GM18526 (cell line): Measurements from ENCODE around the gene TXNIP.

Experiments used
- POLR2A ChIP-seq: IDR thresholded peaks from 3 replicates; pipeline ENCODE4 v1.6.1; 2011; ENCODE audit not compliant: insufficient read length; ENCODE audit errors: extremely low read depth

Gene TXNIP

DNA sequence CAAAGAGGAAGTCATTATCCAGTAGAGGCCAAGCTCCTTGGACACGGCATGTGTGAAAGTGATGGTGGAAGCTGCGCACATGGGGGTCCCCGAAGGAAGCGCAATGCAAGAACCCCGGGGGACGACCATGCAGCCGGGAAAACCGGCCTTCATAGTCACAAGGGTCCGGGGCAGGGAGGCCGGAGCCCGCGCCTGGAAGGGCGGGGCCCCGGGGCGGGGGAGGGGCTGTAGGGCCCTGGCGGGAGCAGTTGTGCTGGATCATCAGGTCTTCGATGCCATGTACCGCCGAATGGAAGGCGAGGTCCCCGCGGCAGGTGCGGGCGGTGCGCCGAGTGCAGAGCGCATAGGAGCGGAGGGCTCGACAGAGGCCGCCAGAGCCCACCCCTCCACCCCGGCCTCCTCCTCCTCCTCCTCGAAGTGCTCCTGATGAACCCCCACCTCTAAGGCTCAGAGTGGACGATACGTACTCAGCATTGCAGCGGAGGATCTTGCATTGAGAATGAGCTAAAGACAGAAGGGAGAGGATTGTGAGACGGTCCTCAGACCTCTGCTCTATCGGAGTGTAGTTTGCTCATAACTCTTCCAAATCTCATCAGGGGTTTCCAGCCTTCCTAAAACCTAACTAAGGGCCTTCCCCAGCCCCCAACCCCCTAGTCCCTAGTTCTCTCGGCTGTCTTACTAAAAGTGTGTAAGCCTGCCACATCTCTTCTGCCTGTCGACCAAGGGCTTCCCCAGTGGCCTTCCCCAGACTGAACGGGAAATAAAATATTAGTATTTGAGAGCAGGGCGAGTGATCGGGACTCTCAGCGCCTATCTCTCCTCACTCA, 23.1 kb upstream of the TXNIP start:
- TF ChIP-seq POLR2A, result no peak

- TF ChIP-seq POLR2A, result no peak
Measured at GRCh38 chr1:146016891-146017290, 20.5 kb upstream of the TXNIP start.

DNA sequence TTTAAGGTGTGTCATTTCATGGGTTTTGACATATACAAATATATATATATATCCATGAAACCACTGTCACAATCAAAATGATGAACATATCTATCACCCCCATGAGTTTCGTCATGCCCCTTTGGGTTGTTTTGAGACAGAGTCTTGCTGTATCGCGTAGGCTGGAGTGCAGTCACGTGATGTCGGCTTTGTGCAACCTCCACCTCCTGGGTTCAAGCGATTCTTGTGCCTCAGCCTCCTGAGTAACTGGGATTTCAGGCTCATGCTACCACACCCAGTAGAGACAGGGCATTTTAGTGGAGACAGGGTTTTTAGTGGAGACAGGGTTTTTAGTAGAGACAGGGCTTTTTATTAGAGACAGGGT, 17.2 kb upstream of the TXNIP start:
- TF ChIP-seq POLR2A, result no peak

- no peak for TF ChIP-seq POLR2A
Measured at GRCh38 chr1:146012703-146013558, 16.6 kb upstream of the TXNIP start.

DNA sequence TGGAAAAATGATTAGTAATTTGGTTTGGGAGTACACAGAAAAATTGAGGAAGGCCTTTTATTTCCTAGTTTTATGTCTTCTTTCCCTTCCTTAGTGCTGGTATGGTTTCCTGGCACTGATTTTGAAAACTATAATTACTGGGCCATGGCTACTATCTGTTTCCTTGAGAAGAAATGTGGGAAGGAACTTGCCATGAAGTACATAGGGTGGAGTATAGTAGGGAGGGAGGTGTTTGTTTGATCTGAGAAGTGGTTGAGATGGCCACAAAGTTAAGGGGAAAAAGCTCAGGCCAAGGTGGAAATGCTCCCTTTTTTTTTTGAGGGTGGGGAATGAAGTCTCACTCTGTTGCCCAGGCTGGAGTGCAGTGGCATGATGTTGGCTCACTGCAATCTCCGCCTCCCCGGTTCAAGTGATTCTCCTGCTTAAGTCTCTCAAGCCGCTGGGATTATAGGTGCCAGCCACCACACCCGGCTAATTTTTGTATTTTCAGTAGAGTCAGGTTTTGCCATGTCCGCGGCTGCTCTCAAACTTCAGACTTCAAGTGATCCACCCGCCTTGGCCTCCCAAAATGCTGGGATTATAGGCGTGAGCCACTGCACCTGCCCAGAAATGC, 13.9 kb upstream of the TXNIP start:
- no peak for TF ChIP-seq POLR2A

GRCh38 chr1:146007489-146008133, 11.2 kb upstream of the TXNIP start:
- no peak for TF ChIP-seq POLR2A

DNA sequence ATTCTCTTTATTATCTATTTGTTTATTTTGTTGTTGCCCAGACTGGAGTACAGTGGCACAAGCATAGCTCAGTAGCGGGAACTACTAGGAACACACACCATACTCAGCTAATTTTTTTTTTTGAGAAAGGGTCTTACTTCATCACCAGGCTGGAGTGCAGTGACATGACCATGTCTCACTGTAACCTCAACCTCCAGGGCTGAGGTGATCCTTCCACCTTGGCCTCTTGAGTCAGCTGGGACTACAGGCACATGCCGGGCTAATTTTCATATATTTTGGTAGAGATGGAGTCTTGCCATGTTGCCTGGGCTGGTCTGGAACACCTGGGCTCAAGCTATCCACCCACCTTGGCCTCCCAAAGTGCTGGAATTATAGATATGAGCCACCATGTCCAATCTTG, 5.3 kb upstream of the TXNIP start:
- TF ChIP-seq POLR2A, result no peak

GRCh38 chr1:145999321-146000024, 3.1 kb upstream of the TXNIP start:
- TF ChIP-seq POLR2A, result no peak

- no peak for TF ChIP-seq POLR2A
Measured at GRCh38 chr1:145997718-145998023, 1.3 kb upstream of the TXNIP start.

DNA sequence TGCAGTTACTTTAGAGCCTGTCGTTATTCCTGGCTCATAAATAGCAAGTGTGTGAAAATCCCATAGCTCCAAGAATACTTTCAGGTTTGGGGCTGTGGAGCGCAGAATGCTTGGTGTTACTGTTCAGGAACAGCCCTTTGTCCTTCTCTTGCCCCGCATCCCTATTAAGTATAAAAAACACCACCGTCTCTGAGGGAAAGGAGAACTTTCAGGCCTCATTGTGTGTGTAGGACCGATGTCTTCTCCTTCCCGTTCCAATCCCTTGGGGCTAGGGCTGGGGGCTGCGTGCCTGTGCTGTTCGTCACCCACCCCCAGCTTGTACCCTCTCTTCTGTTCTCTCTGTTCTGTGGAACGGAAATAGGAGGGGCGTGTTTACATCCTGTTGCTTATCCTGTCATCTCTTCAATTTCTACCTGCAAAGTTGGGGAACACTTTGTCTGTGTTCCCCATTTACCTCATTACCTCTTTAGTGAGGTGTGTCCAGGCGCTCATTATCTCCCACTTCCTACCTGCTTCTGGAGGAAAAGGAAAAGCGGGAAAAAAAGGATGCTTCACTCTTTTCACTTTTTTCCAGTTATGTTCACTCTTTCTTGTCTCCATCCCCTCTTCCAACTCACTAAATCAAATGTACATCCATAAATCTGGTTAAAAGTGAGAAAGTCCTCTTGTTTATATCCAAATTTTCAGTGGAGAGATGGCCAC, 788 bp upstream of the TXNIP start:
- peak; percentile 43 for TF ChIP-seq POLR2A

GRCh38 chr1:145995964-145996432, 381 bp downstream of the TXNIP start:
- TF ChIP-seq POLR2A, result no peak

GRCh38 chr1:145995148-145995881, 1.1 kb downstream of the TXNIP start:
- no peak for TF ChIP-seq POLR2A

DNA sequence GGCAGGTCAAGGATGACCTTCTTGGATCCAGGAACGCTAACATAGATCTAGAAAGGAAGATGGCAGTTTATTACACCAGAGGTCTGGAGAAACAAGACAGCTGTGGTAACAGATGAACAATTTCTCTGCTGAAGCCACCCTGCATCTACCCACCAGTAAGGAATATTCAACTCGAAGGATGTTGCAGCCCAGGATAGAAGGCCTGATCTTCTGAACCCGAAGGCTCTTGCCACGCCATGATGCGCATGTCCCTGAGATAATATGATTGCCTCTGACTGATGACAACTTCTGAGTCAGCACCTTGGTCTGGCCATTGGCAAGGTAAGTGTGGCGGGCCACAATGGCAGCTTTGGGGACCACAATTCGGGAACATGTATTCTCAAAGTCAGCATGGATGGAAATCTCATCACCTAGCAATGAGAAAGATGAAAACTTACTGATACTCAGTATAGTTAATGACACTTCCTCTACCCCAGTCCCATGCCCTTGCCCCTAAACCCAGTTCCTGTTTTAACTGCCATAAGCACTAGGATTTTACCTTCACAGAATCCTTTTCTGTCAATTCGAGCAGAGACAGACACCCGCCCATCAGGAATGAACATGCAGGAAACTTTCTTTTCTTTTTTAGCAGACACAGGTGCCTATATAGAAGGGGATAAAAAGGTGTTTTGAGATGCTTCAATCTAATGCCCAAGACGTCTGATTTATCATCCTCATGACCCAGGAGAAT, 1.8 kb downstream of the TXNIP start:
- TF ChIP-seq POLR2A, result no peak
